Amygdala (tissue), 56 donors: Measurements from ENCODE around the gene FLNC.
A peak's percentile ranks its signal among the peaks of the same experiment; 100 is the strongest.

Source experiments
- DNase-seq, 56 donors: peaks; one replicate each; lab custom pipeline; 2025; lab: John Stamatoyannopoulos, UW

Gene FLNC

DNA sequence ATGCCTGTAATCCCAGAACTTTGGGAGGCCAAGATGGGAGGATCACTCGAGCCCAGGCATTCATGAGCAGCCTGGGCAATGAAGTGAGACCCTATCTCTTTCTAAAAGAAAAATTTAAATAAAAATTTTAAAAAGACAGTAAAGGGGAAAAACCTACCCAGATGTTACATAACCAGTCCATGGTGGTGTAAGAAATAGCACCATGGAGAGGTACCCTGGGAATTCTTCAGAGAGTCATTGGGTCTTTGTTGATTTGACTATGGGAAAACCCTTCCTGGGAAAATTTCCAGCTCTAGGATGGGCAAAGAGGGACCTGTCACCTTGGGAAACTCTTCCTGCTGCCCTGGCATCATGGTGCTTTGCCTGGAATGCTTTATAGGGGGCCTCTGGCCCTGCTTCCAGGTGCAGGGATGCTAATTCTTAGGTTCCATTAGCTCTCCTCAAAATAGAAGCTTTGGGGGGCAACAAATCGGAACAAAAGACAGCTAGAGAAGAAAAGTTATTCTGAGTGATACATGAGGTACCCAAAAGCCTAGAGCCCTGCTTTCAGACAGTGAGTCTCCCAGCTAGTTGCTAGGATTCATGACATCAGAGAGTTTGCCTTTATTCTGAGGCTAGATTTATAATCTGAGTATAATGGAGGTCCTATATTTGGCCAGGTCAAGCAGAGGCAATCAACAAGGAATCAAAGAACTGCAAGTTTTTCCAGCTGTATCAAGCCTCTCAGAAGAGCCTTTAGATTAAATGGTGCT, 28.4 kb upstream of the FLNC start:
- no peak for DNase-seq

DNA sequence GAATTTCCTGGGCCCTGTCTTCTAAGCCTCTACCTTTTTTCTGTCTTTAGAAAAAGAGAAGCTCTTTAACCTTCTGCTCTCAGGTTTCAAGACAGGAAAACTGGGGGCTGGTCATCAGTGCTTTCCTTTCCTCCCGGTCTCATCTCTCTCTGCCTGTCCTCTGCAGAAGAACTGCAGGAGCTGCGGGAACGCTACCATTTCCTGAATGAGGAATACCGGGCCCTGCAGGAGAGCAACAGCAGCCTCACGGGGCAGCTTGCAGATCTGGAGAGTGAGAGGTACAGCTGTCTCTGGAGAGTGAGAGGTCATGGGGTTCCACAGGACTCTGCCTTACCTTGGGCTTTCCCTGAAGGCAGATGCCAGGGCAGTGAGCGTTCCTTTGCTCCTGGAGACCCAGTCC, 25.7 kb upstream of the FLNC start:
- no peak for DNase-seq

GRCh38 chr7:128805225-128805624, 25.0 kb upstream of the FLNC start:
- no peak for DNase-seq

DNA sequence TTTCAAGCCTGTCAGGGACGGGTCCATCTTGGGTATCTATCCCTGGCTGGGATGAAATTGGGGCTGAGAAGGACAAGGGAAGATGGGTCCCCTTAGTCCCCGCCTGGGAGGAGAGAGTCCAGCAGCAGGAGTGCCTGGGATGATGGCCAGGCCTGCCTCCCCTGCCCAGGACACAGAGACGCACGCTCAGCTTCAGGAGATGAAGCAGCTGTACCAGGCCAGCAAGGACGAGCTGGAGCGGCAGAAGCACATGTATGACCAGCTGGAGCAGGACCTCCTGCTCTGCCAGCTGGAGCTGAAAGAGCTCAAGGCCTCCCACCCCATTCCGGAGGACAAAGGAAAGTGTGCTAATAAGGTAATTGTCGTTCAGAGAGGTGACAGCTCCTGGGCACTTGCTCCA, 23.0 kb upstream of the FLNC start:
- no peak for DNase-seq

- DNase-seq, result no peak
These were observed 20.8 kb upstream of the FLNC start for GRCh38 chr7:128809363-128809762.

- no peak for DNase-seq
These were observed 19.7 kb upstream of the FLNC start for GRCh38 chr7:128810473-128810872.

DNA sequence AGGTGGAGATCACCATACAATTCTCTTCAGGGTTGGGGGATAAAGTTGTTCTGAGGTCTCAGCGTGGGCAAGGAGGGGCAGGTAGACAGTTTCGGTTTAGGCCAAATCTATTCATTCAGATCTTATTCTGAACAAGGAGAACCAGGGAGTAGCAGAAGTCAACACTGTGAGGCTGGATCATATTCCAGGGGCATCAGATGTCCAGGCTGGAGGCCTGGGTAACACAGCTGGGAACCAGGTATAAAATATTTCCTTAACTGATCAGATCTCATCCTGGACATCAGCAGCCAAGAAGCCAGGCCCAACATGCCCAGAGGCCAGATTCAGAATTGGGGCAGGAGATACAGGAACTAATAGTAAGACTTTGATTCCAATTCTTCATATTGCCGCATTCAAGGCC, 19.2 kb upstream of the FLNC start:
- DNase-seq, result no peak

DNA sequence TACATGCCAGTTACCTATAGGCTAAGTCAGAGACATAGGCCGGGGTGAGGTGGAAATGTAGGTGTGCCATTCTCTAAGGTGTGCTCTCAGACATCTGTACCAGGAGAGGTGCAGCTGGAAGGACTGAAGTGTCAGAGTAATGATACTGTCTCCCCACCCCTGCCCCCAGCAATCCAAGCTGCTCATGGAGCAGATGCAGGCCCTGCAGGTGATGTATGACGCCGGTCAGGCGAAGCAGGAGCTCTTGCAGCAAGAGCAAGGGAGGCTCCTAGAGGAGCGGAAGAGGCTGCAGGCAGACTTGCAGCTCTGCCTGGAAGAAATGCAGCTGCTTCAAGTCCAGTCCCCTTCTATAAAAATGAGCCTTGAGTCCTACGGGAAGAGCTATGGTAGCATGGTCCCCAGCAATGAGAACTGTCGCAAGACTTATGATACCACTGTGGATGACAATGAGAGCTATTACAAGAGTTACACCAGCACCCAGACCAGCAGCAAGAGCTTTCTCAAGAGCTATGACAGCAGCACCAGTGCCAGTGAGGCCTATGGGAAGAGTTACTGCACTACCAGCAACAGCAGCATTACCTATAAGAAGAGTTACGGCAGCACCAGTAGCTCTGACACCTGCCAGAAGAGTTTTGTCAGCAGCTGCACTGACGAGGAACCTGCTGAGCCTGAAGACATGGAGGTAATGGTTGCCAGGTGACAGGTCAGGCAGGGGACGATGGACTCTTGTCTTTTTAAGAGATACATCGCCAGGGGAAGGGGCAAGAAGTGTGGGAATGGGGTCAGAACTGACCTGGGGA, 18.4 kb upstream of the FLNC start:
- no peak for DNase-seq

DNA sequence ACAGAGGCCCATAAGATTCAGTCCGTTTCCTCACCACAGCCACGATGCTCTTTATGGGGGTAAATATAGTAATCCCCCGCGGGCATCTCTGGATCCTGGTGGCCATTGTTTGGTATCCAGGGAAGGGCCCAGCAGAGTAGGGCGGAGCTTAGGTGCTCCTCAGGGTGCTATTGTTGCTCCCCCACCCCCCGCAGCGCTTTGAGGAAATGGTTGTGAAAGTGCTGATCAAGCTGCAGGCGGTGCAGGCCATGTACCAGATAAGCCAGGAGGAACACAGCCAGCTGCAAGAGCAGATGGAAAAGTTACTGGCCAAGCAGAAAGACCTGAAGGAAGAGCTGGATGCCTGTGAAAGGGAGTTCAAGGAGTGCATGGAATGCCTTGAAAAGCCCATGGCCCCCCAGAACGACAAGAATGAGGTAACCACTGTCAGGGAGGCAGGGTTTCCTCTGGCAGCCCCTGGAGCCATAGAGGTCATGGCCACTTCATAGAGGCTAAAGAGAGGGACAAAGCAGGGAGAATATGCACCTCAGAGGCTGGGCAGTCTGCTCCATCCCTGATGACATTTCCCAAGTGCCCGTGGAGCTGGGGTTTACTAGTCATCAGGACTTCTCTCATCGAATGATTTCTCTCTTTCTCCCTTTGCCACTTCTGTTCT, 17.6 kb upstream of the FLNC start:
- peak in 6 of 56 donors; percentile 14 to 44 (median 26) for DNase-seq

DNA sequence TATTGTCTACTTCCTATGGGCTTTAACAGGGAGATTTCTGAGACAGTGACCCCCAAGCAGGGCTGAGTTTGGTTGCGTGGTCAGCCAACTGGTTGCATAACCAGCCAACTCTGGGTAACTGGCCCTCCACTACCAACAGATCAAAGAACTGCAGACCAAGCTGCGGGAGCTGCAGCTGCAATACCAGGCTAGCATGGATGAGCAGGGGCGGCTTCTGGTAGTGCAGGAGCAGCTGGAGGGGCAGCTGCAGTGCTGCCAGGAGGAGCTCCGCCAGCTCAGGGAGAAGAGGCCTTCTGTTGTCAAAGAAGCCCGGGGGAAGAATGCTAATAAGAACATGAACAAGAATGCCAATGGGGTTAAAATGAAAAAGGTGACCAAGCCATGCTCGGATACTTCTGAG, 15.7 kb upstream of the FLNC start:
- peak in 38 of 56 donors; percentile 22 to 78 (median 48) for DNase-seq

- DNase-seq, result no peak
These were observed 14.8 kb upstream of the FLNC start for GRCh38 chr7:128815289-128815942.

DNA sequence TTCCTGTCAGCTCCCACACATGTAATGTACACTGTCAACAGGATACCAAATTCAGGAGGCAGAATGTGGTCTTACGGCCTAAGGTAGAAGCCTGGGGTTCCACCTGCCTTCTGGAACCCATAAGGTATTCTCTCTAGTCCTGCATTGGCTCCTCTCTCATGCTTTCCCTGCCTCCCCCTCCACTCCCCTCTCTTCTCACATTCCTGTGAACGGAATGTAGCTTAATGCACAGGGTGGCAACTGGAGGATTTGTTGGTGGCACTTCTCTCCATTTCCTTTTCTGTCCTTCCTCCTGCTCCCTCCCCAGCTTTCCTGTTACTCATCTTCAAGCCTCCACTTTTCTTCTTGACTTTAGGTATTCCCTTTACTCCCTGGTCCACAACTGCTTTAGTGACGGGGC, 11.5 kb upstream of the FLNC start:
- DNase-seq, result no peak

DNA sequence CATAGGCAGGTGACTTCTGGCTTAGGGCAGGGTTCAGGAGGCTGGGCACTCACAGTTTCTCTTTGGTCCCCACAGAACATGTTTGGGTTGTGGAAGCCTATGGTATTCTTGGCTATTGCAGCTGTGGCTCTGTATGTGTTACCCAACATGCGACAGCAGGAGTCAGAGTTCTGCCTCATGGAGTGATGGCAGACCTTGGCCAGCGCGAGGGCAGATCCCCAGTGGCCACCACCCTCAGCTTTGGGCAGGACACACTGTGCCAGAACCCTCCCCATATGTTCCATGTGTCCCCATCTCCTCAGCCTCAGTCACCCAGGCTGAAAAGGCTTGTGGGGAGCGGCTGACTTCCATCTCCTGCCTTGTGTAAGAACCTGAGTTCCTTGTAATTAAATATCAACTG, 8.5 kb upstream of the FLNC start:
- no peak for DNase-seq

DNA sequence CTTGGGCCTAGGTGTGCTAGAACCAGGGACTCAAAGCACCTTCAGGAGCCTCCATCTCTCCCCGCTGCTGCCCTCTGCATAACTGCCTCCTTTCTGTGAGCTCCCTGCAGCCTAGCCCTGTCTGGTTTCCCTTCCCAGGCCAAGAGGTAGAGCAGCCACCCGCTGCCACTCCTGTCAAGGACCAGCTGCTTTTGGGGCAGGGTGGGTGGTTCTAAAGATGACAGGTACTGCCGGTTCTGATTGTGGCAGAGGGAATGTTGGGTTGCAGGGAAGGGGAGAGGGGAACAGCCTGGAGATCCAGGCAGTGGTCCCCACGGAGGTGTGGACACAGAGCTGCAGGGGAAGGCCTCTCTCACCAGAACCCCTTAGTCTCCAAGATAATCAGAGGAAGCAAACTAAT, 3.7 kb upstream of the FLNC start:
- DNase-seq, result no peak

DNA sequence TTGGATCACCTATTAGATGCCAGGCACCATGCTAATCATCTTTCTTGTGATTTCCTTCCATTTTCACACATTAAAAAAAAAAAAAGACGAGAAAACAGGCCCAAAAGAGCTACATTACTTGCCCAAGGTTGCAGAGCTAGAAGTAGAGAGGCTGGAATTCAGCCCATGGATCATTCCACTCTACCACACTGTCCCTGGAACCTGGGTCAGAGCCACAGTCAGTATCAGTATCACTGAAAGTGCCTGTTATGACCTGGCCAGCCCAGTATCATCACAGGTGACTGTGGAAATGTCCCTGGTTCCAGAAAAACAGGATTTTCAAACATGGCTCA, 3.3 kb upstream of the FLNC start:
- no peak for DNase-seq

DNA sequence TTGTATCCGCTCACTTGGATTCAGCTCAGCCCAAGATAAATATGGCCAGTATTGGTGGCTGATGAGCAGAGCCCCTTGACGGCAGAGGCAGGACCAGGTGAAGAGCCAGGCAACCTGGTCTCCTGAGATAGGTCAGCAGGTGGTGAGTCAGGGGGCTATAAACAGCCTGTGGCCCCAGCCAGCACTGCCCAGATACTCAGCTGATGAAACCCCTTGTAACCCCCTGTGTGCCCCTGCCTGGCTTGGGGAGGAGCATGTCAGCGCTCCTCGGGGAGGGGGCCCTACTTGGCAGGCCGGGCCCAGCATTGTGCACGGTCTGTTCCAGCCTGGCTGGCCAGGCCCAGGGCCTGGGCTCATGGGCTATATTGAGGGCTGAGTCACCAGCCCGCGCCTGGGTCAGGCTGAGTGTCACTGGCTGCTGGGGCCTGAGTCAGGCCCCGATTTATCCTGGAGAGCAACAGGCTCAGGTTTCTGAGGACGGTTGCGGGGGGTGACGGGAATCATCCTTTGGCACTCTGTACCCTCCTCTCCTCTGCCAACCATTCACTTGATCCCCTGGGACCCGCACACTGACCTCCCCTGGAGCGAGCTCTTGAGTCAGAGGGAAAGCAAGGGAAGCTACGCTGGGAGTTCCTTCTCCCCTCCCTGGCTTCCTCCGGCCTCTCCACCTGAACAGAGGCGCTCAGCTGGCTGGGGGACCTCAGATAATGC, 2.8 kb upstream of the FLNC start:
- DNase-seq, result peak in 1 of 56 donors; percentile 13

GRCh38 chr7:128827971-128828711, 2.1 kb upstream of the FLNC start:
- DNase-seq, result no peak

- DNase-seq, result peak in 1 of 56 donors; percentile 46
These were observed 627 bp upstream of the FLNC start for GRCh38 chr7:128829391-128830166.
